ENCODE measurements around the gene FAM170A. TPM values are rescaled to one million over a fixed set of nuclear protein-coding genes. Genes with fewer than 3 reads are reported as not detected.

FAM170A gene
- total RNA-seq, 4 donors from 2014 or later = not detected

DNA sequence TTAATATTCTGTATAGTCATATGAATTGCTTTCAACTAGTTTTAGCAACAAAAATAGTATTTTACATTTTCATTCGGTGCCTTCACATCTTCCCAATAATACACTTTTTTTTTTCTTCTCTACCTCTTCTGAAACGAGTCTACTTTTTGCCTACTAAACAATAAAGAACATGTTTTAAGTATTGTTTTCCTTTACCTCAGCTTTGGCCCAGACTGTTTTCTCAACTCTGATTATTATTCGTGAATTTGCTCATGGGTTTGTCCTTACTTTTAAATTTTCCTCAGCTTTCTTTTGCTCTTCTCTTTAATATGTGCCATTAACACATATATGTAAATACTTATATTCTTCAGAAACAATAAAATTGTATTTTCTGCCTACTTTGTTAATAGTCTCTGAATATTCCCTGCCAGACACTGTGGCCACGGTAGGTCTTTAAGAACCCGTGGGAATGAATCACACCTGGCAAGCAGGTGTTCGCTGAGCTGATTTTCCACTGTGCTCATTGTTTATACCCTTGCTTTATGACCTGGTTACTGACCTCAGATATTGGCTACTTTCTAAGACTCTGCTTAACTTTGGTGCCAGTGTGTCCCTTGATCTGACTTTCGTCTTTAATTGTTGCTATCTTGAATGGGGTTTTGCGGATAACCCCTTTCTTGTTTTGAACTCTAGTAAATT is 49.1 kb downstream of the FAM170A start:
- ATAC-seq (ENCODE audit: low FRiP score) = no peak

DNA sequence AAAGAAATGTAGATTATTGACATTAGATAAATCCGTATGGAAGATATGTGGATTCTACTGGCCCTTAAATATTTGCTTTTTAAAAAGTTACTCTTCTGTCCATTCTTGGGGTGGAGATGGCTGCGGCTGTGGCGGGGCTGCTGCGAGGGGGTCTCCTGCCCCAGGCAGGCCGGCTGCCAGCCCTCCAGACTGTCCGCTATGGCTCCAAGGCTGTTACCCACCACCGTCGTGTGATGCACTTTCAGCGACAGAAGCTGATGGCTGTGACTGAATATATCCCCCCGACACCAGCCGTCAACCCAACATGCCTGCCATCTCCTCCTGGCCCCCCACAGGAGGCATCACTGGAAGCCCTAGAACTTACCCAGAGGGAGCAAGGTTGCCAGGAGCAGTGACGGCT is 50.7 kb downstream of the FAM170A start:
- TF ChIP-seq, protein P1, sequence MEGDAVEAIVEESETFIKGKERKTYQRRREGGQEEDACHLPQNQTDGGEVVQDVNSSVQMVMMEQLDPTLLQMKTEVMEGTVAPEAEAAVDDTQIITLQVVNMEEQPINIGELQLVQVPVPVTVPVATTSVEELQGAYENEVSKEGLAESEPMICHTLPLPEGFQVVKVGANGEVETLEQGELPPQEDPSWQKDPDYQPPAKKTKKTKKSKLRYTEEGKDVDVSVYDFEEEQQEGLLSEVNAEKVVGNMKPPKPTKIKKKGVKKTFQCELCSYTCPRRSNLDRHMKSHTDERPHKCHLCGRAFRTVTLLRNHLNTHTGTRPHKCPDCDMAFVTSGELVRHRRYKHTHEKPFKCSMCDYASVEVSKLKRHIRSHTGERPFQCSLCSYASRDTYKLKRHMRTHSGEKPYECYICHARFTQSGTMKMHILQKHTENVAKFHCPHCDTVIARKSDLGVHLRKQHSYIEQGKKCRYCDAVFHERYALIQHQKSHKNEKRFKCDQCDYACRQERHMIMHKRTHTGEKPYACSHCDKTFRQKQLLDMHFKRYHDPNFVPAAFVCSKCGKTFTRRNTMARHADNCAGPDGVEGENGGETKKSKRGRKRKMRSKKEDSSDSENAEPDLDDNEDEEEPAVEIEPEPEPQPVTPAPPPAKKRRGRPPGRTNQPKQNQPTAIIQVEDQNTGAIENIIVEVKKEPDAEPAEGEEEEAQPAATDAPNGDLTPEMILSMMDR (IDR thresholded peaks at IDR 0.05) = no peak
- no peak for DNase-seq (ENCODE audit: low spot score)
- ATAC-seq (ENCODE audit: low FRiP score) = no peak

More for the DNA sequence above, 49.1 kb downstream of the FAM170A start:
- TF ChIP-seq, protein P1 (IDR thresholded peaks at IDR 0.05) = no peak
- DNase-seq (ENCODE audit: low spot score) = no peak

DNA sequence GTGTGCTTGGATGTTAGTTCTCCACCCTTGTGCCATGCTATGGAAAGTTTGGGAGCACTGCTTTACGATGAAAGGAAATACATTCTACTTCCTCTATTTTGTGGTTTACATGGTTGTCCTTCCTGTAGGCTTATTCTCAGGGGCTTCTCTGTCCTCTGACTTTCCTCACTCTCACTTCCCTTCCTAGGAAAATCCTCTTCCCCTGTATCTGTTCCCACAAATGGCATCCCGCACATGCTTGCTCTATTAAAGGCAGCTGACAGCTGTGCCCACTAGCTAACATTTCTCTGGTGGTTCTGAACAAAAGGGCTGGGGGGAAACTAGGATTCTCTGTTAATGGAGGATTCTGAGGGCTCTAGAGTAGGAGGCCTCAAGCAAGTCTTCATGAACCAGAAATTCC is 52.4 kb downstream of the FAM170A start:
- DNase-seq (ENCODE audit: low spot score) (no peak), ATAC-seq (ENCODE audit: low FRiP score) (no peak)
- TF ChIP-seq, protein P1 (IDR thresholded peaks at IDR 0.05) = no peak

DNA sequence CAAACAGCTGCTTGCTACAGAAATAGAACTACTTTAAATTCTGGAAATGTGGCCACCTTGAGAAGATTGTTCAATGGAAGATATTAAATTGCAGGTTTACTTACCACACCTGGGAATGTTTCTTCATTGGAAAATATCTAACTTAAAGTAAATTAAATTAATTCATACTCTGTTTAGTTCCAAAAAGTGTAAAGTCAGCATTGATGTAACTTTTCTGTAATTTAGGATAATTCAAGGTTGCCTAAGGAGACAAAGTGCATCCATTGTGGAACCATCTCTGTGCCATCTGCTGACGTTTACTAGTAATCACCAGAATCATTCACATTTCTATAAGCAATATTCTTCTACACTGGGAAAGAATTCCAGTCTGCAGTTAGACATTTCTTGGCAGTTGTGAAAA is 53.0 kb downstream of the FAM170A start:
- DNase-seq (ENCODE audit: low spot score) = no peak
- ATAC-seq (ENCODE audit: low FRiP score) = no peak
- TF ChIP-seq, protein P1 (IDR thresholded peaks at IDR 0.05) = no peak

Other genes starting within 250 kb of the FAM170A start
- gene HSD17B4, start 177.1 kb upstream of the FAM170A start, total RNA-seq = 100 to 1,000 TPM; 159 to 225 (median 220) TPM